ENCODE results near the gene PIEZO1.
A peak's percentile ranks its signal among the peaks of the same experiment; 100 is the strongest.
"Not testable (repeated sequence)": the region's sequence is repeated elsewhere in the genome, so short reads cannot be mapped to it uniquely, and the experiment has no call there.

PIEZO1 gene

GRCh38 chr16:88805340-88805715 lies 20.3 kb upstream of the PIEZO1 start:
- no peak for DNase-seq (ENCODE audit: low spot score)

- peak; percentile 39 for DNase-seq (ENCODE audit: low spot score)
These were observed 19.7 kb upstream of the PIEZO1 start for GRCh38 chr16:88804552-88805339.

GRCh38 chr16:88804173-88804551 lies 19.1 kb upstream of the PIEZO1 start:
- no peak for DNase-seq (ENCODE audit: low spot score)

GRCh38 chr16:88803264-88803987 lies 18.4 kb upstream of the PIEZO1 start, which contains the start of gene CDT1:
Gene CDT1, plus strand, starts transcription at chr16:88803789. Its CDS starts 43 bp downstream, at chr16:88803832.
- peak; percentile 100 for DNase-seq (ENCODE audit: low spot score)

GRCh38 chr16:88800277-88800592 lies 15.2 kb upstream of the PIEZO1 start:
- DNase-seq (ENCODE audit: low spot score), result no peak

GRCh38 chr16:88799569-88800276 lies 14.7 kb upstream of the PIEZO1 start:
- no peak for DNase-seq (ENCODE audit: low spot score)

- DNase-seq (ENCODE audit: low spot score), result no peak
These were observed 13.9 kb upstream of the PIEZO1 start for GRCh38 chr16:88798772-88799455.

GRCh38 chr16:88798073-88798472 lies 13.1 kb upstream of the PIEZO1 start:
- DNase-seq (ENCODE audit: low spot score), result no peak

- DNase-seq (ENCODE audit: low spot score), result no peak
These were observed 11.3 kb upstream of the PIEZO1 start for GRCh38 chr16:88796278-88796677.

- no peak for DNase-seq (ENCODE audit: low spot score)
These were observed 8.4 kb upstream of the PIEZO1 start for GRCh38 chr16:88793251-88793954.

- no peak for DNase-seq (ENCODE audit: low spot score)
These were observed 7.7 kb upstream of the PIEZO1 start for GRCh38 chr16:88792668-88793250.

GRCh38 chr16:88792078-88792550 lies 7.1 kb upstream of the PIEZO1 start:
- DNase-seq (ENCODE audit: low spot score), result no peak

- no peak for DNase-seq (ENCODE audit: low spot score)
These were observed 5.5 kb upstream of the PIEZO1 start for GRCh38 chr16:88790312-88791211.

GRCh38 chr16:88789594-88789993 lies 4.6 kb upstream of the PIEZO1 start:
- DNase-seq (ENCODE audit: low spot score), result no peak

- not testable (repeated sequence) for DNase-seq (ENCODE audit: low spot score)
These were observed 3.7 kb upstream of the PIEZO1 start for GRCh38 chr16:88788749-88789148.

- no peak for DNase-seq (ENCODE audit: low spot score)
These were observed 2.7 kb upstream of the PIEZO1 start for GRCh38 chr16:88787579-88788314.

- DNase-seq (ENCODE audit: low spot score), result no peak
These were observed 239 bp downstream of the PIEZO1 start for GRCh38 chr16:88784856-88785105.

GRCh38 chr16:88784074-88784855 lies 755 bp downstream of the PIEZO1 start:
- peak; percentile 84 for DNase-seq (ENCODE audit: low spot score)
